Stimulated activated memory B cell treated with anti-CD40 and anti-IgM and Interleukin-4, amounts not matched to agents 10 μg/mL and 1 μg/mL and 100 μg/mL, for 72 hours (primary cell): ENCODE data around the gene KCNJ5.
"Not testable (repeated sequence)": the region's sequence is repeated elsewhere in the genome, so short reads cannot be mapped to it uniquely, and the experiment has no call there.

Source experiments
- ATAC-seq: fragments of 150-1000 bp; cut with Tn5 transposase; 2 replicates; pipeline ENCODE4 v1.10.0; 2021
- H3K27ac Mint-ChIP-seq: one replicate; pipeline ENCODE4 v1.8.0; 2022; ENCODE audit warnings: mild to moderate bottlenecking, mixed read lengths
- H3K27me3 Mint-ChIP-seq: one replicate; pipeline ENCODE4 v1.8.0; 2022; ENCODE audit warnings: mixed read lengths
- H3K36me3 Mint-ChIP-seq: one replicate; pipeline ENCODE4 v1.8.0; 2022; ENCODE audit warnings: mixed read lengths
- H3K4me1 Mint-ChIP-seq: one replicate; pipeline ENCODE4 v1.8.0; 2022; ENCODE audit warnings: mixed read lengths
- H3K4me3 Mint-ChIP-seq: one replicate; pipeline ENCODE4 v1.8.0; 2022; ENCODE audit warnings: mild to moderate bottlenecking, moderate library complexity, mixed read lengths
- H3K9me3 Mint-ChIP-seq: one replicate; pipeline ENCODE4 v1.8.0; 2022; ENCODE audit warnings: mixed read lengths

The KCNJ5 gene

GRCh38 chr11:128910576-128910975 lies 19.4 kb downstream of the KCNJ5 start:
- H3K9me3 Mint-ChIP-seq: peaks cover 2% of the 10 kb centered on the region
- peaks cover 14% of the 10 kb centered on the region for H3K4me1 Mint-ChIP-seq
- no peak overlapping the region for H3K27ac Mint-ChIP-seq
- H3K4me3 Mint-ChIP-seq: no peak overlapping the region
- ATAC-seq: no peak
- H3K27me3 Mint-ChIP-seq: peaks cover 91% of the 10 kb centered on the region
- no peaks in the 10 kb centered on the region for H3K36me3 Mint-ChIP-seq

- Mint-ChIP-seq H3K4me3 (no peak overlapping the region), H3K27me3 (peaks cover 94% of the 10 kb centered on the region), H3K9me3 (peaks cover 8% of the 10 kb centered on the region), H3K27ac (no peak overlapping the region), H3K36me3 (no peaks in the 10 kb centered on the region), H3K4me1 (peaks cover 8% of the 10 kb centered on the region)
- no peak for ATAC-seq
These were observed 20.1 kb downstream of the KCNJ5 start for GRCh38 chr11:128911239-128911638.

- no peak overlapping the region for H3K4me3 Mint-ChIP-seq
- H3K9me3 Mint-ChIP-seq: peaks cover 8% of the 10 kb centered on the region
- no peak overlapping the region for H3K27ac Mint-ChIP-seq
- peaks cover 5% of the 10 kb centered on the region for H3K4me1 Mint-ChIP-seq
- no peak for ATAC-seq
- peaks cover 94% of the 10 kb centered on the region for H3K27me3 Mint-ChIP-seq
- H3K36me3 Mint-ChIP-seq: no peaks in the 10 kb centered on the region
These were observed 20.5 kb downstream of the KCNJ5 start for GRCh38 chr11:128911701-128912100.

GRCh38 chr11:128913806-128914205 lies 22.6 kb downstream of the KCNJ5 start:
- Mint-ChIP-seq H3K4me1 (no peaks in the 10 kb centered on the region), H3K27ac (no peak overlapping the region), H3K9me3 (peaks cover 8% of the 10 kb centered on the region), H3K27me3 (peaks cover 91% of the 10 kb centered on the region), H3K36me3 (no peaks in the 10 kb centered on the region), H3K4me3 (no peak overlapping the region)
- no peak for ATAC-seq

GRCh38 chr11:128914216-128915148 lies 23.3 kb downstream of the KCNJ5 start:
- no peak overlapping the region for H3K27ac Mint-ChIP-seq

GRCh38 chr11:128915149-128915521 lies 24.0 kb downstream of the KCNJ5 start:
- Mint-ChIP-seq H3K4me3 (no peak overlapping the region), H3K9me3 (peaks cover 8% of the 10 kb centered on the region), H3K27me3 (peaks cover 91% of the 10 kb centered on the region), H3K36me3 (no peaks in the 10 kb centered on the region), H3K27ac (no peak overlapping the region), H3K4me1 (peaks cover 5% of the 10 kb centered on the region)
- ATAC-seq: no peak

More at GRCh38 chr11:128914216-128915148, 23.3 kb downstream of the KCNJ5 start:
- no peak for ATAC-seq
- no peaks in the 10 kb centered on the region for H3K36me3 Mint-ChIP-seq
- peaks cover 8% of the 10 kb centered on the region for H3K9me3 Mint-ChIP-seq
- H3K4me1 Mint-ChIP-seq: peaks cover 5% of the 10 kb centered on the region
- no peak overlapping the region for H3K4me3 Mint-ChIP-seq
- peaks cover 91% of the 10 kb centered on the region for H3K27me3 Mint-ChIP-seq

GRCh38 chr11:128916037-128916572 lies 24.9 kb downstream of the KCNJ5 start:
- ATAC-seq: no peak
- Mint-ChIP-seq H3K27ac (no peak overlapping the region), H3K9me3 (peaks cover 8% of the 10 kb centered on the region), H3K36me3 (no peaks in the 10 kb centered on the region), H3K4me1 (peaks cover 5% of the 10 kb centered on the region), H3K4me3 (no peak overlapping the region), H3K27me3 (peaks cover 94% of the 10 kb centered on the region)

- ATAC-seq: no peak
- peaks cover 8% of the 10 kb centered on the region for H3K9me3 Mint-ChIP-seq
- no peaks in the 10 kb centered on the region for H3K36me3 Mint-ChIP-seq
These were observed 25.5 kb downstream of the KCNJ5 start for GRCh38 chr11:128916681-128917080.

GRCh38 chr11:128917144-128917724 lies 26.1 kb downstream of the KCNJ5 start:
- ATAC-seq: no peak
- Mint-ChIP-seq H3K27ac (no peak overlapping the region), H3K4me3 (no peak overlapping the region), H3K36me3 (no peaks in the 10 kb centered on the region), H3K4me1 (peaks cover 5% of the 10 kb centered on the region), H3K27me3 (peaks cover 92% of the 10 kb centered on the region), H3K9me3 (peaks cover 8% of the 10 kb centered on the region)

More at GRCh38 chr11:128916681-128917080, 25.5 kb downstream of the KCNJ5 start:
- Mint-ChIP-seq H3K4me1 (peaks cover 5% of the 10 kb centered on the region), H3K27ac (no peak overlapping the region), H3K27me3 (peaks cover 92% of the 10 kb centered on the region), H3K4me3 (no peak overlapping the region)

- Mint-ChIP-seq H3K9me3 (peaks cover 8% of the 10 kb centered on the region), H3K4me1 (peaks cover 5% of the 10 kb centered on the region), H3K36me3 (no peaks in the 10 kb centered on the region), H3K4me3 (no peak overlapping the region), H3K27me3 (peaks cover 90% of the 10 kb centered on the region), H3K27ac (no peak overlapping the region)
- ATAC-seq: no peak
These were observed 28.1 kb downstream of the KCNJ5 start for GRCh38 chr11:128919216-128919615.

- H3K27me3 Mint-ChIP-seq: peaks cover 90% of the 10 kb centered on the region
- not testable (repeated sequence) for H3K27ac Mint-ChIP-seq, H3K9me3 Mint-ChIP-seq, H3K4me1 Mint-ChIP-seq, H3K36me3 Mint-ChIP-seq, H3K4me3 Mint-ChIP-seq, ATAC-seq
These were observed 28.5 kb downstream of the KCNJ5 start for GRCh38 chr11:128919635-128920034.

GRCh38 chr11:128920666-128921065 lies 29.5 kb downstream of the KCNJ5 start:
- H3K4me3 Mint-ChIP-seq: no peak overlapping the region
- no peak for ATAC-seq
- H3K4me1 Mint-ChIP-seq: peaks cover 5% of the 10 kb centered on the region
- peaks cover 6% of the 10 kb centered on the region for H3K9me3 Mint-ChIP-seq
- H3K27ac Mint-ChIP-seq: no peak overlapping the region
- peaks cover 90% of the 10 kb centered on the region for H3K27me3 Mint-ChIP-seq
- H3K36me3 Mint-ChIP-seq: no peaks in the 10 kb centered on the region

- H3K4me3 Mint-ChIP-seq: no peak overlapping the region
- H3K4me1 Mint-ChIP-seq: peaks cover 5% of the 10 kb centered on the region
- H3K9me3 Mint-ChIP-seq: no peaks in the 10 kb centered on the region
These were observed 30.6 kb downstream of the KCNJ5 start for GRCh38 chr11:128921793-128922192.

GRCh38 chr11:128924104-128924503 lies 32.9 kb downstream of the KCNJ5 start:
- Mint-ChIP-seq H3K4me3 (no peak overlapping the region), H3K9me3 (no peaks in the 10 kb centered on the region), H3K27ac (no peak overlapping the region), H3K4me1 (peaks cover 17% of the 10 kb centered on the region), H3K36me3 (no peaks in the 10 kb centered on the region), H3K27me3 (peaks cover 70% of the 10 kb centered on the region)
- ATAC-seq: no peak

More at GRCh38 chr11:128921793-128922192, 30.6 kb downstream of the KCNJ5 start:
- Mint-ChIP-seq H3K36me3 (no peaks in the 10 kb centered on the region), H3K27ac (no peak overlapping the region), H3K27me3 (peaks cover 86% of the 10 kb centered on the region)
- peak; percentile 52 for ATAC-seq

GRCh38 chr11:128924510-128925249 lies 33.5 kb downstream of the KCNJ5 start:
- Mint-ChIP-seq H3K36me3 (no peaks in the 10 kb centered on the region), H3K9me3 (no peaks in the 10 kb centered on the region), H3K4me3 (no peak overlapping the region), H3K4me1 (peaks cover 19% of the 10 kb centered on the region), H3K27ac (no peak overlapping the region), H3K27me3 (peaks cover 70% of the 10 kb centered on the region)
- no peak for ATAC-seq
